ENCODE measurements around the gene CFL1. TPM values are rescaled to one million over a fixed set of nuclear protein-coding genes. Genes with fewer than 3 reads are reported as not detected.

Gene CFL1
- total and polyA plus RNA-seq, 2 experiments from 2014 or later: 1,393 to 2,124 TPM

DNA sequence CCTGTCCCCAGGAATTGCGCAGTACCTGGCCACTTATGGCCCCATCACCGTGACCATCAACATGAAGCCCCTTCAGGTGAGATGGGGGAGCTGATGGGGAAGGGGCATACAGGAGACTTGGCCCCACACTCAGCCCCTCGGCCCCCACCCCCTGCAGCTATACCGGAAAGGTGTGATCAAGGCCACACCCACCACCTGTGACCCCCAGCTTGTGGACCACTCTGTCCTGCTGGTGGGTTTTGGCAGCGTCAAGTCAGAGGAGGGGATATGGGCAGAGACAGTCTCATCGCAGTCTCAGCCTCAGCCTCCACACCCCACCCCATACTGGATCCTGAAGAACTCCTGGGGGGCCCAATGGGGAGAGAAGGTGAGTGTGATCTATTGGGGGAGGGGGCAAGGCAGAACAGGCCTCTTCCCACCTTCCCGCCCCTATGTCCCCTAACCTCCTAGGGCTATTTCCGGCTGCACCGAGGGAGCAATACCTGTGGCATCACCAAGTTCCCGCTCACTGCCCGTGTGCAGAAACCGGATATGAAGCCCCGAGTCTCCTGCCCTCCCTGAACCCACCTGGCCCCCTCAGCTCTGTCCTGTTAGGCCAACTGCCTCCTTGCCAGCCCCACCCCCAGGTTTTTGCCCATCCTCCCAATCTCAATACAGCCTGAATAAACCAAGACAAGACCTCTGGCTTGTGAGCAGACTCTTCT lies 25.2 kb upstream of the CFL1 start:
- H3K4me2 ChIP-seq: no peak overlapping the region
- no peak overlapping the region; the same call in 2 of the 3 replicates for H3K4me3 Mint-ChIP-seq
- no peak overlapping the region for H2AFZ ChIP-seq
- peaks cover 18% of the 10 kb centered on the region; the same call in 1 of the 2 replicates for H4K20me1 ChIP-seq (replicated peaks; ENCODE audit: insufficient read depth)
- no peak overlapping the region for H3K27ac ChIP-seq (ENCODE audit: low read depth)
- no peak overlapping the region for H3K4me3 ChIP-seq
- no peak overlapping the region for H3K27ac Mint-ChIP-seq
- H3F3A ChIP-seq (replicated peaks; ENCODE audit: low read depth): peaks cover 24% of the 10 kb centered on the region
- no peaks in the 10 kb centered on the region for H3K27me3 ChIP-seq (ENCODE audit: insufficient read depth)
- peaks cover 2% of the 10 kb centered on the region; the same call in 1 of the 3 replicates for H3K9me3 Mint-ChIP-seq
- peaks cover 13% of the 10 kb centered on the region for H3K27me3 Mint-ChIP-seq (ENCODE audit: insufficient read depth, low read depth, poor library complexity)
- DNase-seq (ENCODE audit: low spot score): no peak
- peaks cover 45% of the 10 kb centered on the region for H3K36me3 Mint-ChIP-seq (ENCODE audit: low read depth)
- peaks cover 14% of the 10 kb centered on the region; the same call in 1 of the 2 replicates for H3K36me3 ChIP-seq (ENCODE audit: insufficient read depth)
- H3K4me1 ChIP-seq (ENCODE audit: insufficient read depth): peaks cover 7% of the 10 kb centered on the region; the same call in 1 of the 2 replicates
- H3K4me1 Mint-ChIP-seq: peaks cover 13% of the 10 kb centered on the region
- H3K79me2 ChIP-seq (replicated peaks; ENCODE audit: insufficient read depth): 0 out of 2 replicates have a peak, but pooled peaks cover 9% of the 10 kb centered on the region
- ATAC-seq: no peak
- TF ChIP-seq POLR2AphosphoS5 (IDR thresholded peaks at IDR 0.05; ENCODE audit: low read depth) (no peak), EZH2phosphoT487 (IDR thresholded peaks at IDR 0.05; ENCODE audit: unreplicated experiment) (no peak)
- TF ChIP-seq, protein P1, sequence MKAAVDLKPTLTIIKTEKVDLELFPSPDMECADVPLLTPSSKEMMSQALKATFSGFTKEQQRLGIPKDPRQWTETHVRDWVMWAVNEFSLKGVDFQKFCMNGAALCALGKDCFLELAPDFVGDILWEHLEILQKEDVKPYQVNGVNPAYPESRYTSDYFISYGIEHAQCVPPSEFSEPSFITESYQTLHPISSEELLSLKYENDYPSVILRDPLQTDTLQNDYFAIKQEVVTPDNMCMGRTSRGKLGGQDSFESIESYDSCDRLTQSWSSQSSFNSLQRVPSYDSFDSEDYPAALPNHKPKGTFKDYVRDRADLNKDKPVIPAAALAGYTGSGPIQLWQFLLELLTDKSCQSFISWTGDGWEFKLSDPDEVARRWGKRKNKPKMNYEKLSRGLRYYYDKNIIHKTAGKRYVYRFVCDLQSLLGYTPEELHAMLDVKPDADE (IDR thresholded peaks at IDR 0.05): no peak
- H3K9me2 ChIP-seq (ENCODE audit: insufficient read depth): no peaks in the 10 kb centered on the region

DNA sequence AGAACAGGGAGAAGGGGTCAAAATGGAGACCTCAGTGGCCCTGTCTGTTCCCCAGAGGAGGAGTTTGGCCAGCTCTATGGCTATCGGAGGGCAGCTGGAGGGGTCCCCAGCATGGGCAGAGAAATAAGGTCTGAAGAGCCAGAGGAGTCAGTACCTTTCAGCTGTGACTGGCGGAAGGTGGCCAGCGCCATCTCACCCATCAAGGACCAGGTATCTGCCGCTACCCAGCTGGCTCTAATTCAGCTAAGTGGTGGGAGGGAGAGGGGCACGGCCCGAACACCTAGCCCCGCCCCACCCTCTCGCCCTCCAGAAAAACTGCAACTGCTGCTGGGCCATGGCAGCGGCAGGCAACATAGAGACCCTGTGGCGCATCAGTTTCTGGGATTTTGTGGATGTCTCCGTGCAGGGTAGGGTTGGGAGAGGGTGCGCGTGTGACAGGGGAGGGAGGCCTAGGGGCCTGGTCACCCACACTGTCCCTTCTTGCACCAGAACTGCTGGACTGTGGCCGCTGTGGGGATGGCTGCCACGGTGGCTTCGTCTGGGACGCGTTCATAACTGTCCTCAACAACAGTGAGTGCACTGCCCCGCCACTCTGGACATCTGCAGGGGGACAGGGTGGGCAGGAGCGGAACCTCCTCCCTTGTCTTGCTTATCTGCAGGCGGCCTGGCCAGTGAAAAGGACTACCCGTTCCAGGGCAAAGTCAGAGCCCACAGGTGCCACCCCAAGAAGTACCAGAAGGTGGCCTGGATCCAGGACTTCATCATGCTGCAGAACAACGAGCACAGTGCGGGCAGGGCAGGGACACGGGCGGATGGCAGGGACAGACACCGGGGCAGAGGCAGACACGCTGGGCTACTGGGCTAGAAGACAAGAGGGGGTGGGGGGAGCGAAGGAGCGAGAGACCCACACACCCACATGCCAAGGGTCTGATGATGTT lies 24.4 kb upstream of the CFL1 start:
- Histone ChIP-seq H3K9me2 (ENCODE audit: insufficient read depth) (no peaks in the 10 kb centered on the region), H3K27ac (ENCODE audit: low read depth) (no peak overlapping the region), H3K4me1 (ENCODE audit: insufficient read depth) (peaks cover 5% of the 10 kb centered on the region; the same call in 1 of the 2 replicates), H3K4me3 (no peak overlapping the region), H4K20me1 (replicated peaks; ENCODE audit: insufficient read depth) (peaks cover 15% of the 10 kb centered on the region; the same call in 1 of the 2 replicates), H2AFZ (no peak overlapping the region), H3F3A (replicated peaks; ENCODE audit: low read depth) (peaks cover 16% of the 10 kb centered on the region), H3K36me3 (ENCODE audit: insufficient read depth) (peaks cover 14% of the 10 kb centered on the region; the same call in 1 of the 2 replicates), H3K4me2 (no peak overlapping the region), H3K79me2 (replicated peaks; ENCODE audit: insufficient read depth) (0 out of 2 replicates have a peak, but pooled peaks cover 9% of the 10 kb centered on the region), H3K27me3 (ENCODE audit: insufficient read depth) (no peaks in the 10 kb centered on the region)
- H3K36me3 Mint-ChIP-seq (ENCODE audit: low read depth): peaks cover 44% of the 10 kb centered on the region
- H3K9me3 Mint-ChIP-seq: peaks cover 2% of the 10 kb centered on the region; the same call in 1 of the 3 replicates
- peaks cover 16% of the 10 kb centered on the region for H3K27me3 Mint-ChIP-seq (ENCODE audit: insufficient read depth, low read depth, poor library complexity)
- peaks cover 13% of the 10 kb centered on the region for H3K4me1 Mint-ChIP-seq
- DNase-seq (ENCODE audit: low spot score): no peak
- no peak for ATAC-seq
- H3K4me3 Mint-ChIP-seq: no peak overlapping the region
- H3K27ac Mint-ChIP-seq: no peak overlapping the region
- TF ChIP-seq, protein P2, sequence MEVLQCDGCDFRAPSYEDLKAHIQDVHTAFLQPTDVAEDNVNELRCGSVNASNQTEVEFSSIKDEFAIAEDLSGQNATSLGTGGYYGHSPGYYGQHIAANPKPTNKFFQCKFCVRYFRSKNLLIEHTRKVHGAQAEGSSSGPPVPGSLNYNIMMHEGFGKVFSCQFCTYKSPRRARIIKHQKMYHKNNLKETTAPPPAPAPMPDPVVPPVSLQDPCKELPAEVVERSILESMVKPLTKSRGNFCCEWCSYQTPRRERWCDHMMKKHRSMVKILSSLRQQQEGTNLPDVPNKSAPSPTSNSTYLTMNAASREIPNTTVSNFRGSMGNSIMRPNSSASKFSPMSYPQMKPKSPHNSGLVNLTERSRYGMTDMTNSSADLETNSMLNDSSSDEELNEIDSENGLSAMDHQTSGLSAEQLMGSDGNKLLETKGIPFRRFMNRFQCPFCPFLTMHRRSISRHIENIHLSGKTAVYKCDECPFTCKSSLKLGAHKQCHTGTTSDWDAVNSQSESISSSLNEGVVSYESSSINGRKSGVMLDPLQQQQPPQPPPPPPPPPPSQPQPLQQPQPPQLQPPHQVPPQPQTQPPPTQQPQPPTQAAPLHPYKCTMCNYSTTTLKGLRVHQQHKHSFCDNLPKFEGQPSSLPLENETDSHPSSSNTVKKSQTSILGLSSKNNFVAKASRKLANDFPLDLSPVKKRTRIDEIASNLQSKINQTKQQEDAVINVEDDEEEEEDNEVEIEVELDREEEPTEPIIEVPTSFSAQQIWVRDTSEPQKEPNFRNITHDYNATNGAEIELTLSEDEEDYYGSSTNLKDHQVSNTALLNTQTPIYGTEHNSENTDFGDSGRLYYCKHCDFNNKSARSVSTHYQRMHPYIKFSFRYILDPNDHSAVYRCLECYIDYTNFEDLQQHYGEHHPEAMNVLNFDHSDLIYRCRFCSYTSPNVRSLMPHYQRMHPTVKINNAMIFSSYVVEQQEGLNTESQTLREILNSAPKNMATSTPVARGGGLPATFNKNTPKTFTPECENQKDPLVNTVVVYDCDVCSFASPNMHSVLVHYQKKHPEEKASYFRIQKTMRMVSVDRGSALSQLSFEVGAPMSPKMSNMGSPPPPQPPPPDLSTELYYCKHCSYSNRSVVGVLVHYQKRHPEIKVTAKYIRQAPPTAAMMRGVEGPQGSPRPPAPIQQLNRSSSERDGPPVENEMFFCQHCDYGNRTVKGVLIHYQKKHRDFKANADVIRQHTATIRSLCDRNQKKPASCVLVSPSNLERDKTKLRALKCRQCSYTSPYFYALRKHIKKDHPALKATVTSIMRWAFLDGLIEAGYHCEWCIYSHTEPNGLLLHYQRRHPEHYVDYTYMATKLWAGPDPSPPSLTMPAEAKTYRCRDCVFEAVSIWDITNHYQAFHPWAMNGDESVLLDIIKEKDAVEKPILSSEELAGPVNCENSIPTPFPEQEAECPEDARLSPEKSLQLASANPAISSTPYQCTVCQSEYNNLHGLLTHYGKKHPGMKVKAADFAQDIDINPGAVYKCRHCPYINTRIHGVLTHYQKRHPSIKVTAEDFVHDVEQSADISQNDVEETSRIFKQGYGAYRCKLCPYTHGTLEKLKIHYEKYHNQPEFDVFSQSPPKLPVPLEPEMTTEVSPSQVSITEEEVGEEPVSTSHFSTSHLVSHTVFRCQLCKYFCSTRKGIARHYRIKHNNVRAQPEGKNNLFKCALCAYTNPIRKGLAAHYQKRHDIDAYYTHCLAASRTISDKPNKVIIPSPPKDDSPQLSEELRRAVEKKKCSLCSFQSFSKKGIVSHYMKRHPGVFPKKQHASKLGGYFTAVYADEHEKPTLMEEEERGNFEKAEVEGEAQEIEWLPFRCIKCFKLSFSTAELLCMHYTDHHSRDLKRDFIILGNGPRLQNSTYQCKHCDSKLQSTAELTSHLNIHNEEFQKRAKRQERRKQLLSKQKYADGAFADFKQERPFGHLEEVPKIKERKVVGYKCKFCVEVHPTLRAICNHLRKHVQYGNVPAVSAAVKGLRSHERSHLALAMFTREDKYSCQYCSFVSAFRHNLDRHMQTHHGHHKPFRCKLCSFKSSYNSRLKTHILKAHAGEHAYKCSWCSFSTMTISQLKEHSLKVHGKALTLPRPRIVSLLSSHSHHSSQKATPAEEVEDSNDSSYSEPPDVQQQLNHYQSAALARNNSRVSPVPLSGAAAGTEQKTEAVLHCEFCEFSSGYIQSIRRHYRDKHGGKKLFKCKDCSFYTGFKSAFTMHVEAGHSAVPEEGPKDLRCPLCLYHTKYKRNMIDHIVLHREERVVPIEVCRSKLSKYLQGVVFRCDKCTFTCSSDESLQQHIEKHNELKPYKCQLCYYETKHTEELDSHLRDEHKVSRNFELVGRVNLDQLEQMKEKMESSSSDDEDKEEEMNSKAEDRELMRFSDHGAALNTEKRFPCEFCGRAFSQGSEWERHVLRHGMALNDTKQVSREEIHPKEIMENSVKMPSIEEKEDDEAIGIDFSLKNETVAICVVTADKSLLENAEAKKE (CRISPR knock-in tag; IDR thresholded peaks at IDR 0.05): no peak
- no peak for TF ChIP-seq JUNB (IDR thresholded peaks at IDR 0.05; ENCODE audit: unreplicated experiment)
- no peak for TF ChIP-seq REST (IDR thresholded peaks at IDR 0.05; ENCODE audit: unreplicated experiment)
- TF ChIP-seq ZNF114 (CRISPR knock-in tag; IDR thresholded peaks at IDR 0.05): no peak

All from GM23338 (cell line).